BJ (cell line): Measurements from ENCODE around the gene NT5C1B. TPM values are rescaled to one million over a fixed set of nuclear protein-coding genes. Genes with fewer than 3 reads are reported as not detected.

Experiments used
- CTCF ChIA-PET: fragments of 350-600 bp; formaldehyde crosslinking; extraction: SDS; loops from one replicate; lab custom pipeline; 2021; ENCODE audit warnings: antibody characterized with exemption, inconsistent platforms; lab: Yijun Ruan, JAX
- POLR2A ChIA-PET: fragments of 300-600 bp; sonication (Branson Sonifier 250); formaldehyde crosslinking; extraction: SDS; loops from one replicate; lab custom pipeline; 2021; ENCODE audit warnings: antibody characterized with exemption; lab: Charles Lee
- DNase-seq: peaks from one replicate; pipeline ENCODE4 v3.0.0-alpha.2; 2011; ENCODE audit warnings: low read depth
- H3K27me3 ChIP-seq: 2 replicates; pipeline ENCODE4 v1.6.0; 2011; ENCODE audit warnings: low read length; ENCODE audit not compliant: control insufficient read depth, insufficient read depth
- H3K36me3 ChIP-seq: 2 replicates; pipeline ENCODE4 v1.5.1; 2011; ENCODE audit warnings: low read length; ENCODE audit not compliant: control insufficient read depth, insufficient read depth
- H3K4me3 ChIP-seq: 2 replicates; pipeline ENCODE4 v1.5.1; 2011; ENCODE audit warnings: low read depth, mild to moderate bottlenecking, control low read depth, low read length
- polyA plus RNA-seq: library from polyadenylated mRNA; depleted of rRNA; stranded (reverse); fragments of >200 nt; gene quantifications from 2 replicates; pipeline ENCODE4 v1.2.3, GENCODE V29; 2011
- TF ChIP-seq, protein P1 (sequence below): IDR thresholded peaks from 2 replicates; pipeline ENCODE4 v1.5.1; 2011; ENCODE audit warnings: low read depth, mild to moderate bottlenecking, control low read depth, inconsistent platforms, low read length, moderate library complexity; ENCODE audit not compliant: insufficient read depth

Gene NT5C1B
- polyA plus RNA-seq, 1 experiment = not detected

GRCh38 chr2:18626958-18627650, 37.7 kb upstream of the NT5C1B start:
- DNase-seq = no peak
- POLR2A ChIA-PET = no interaction called here

GRCh38 chr2:18626256-18626668, 36.9 kb upstream of the NT5C1B start:
- H3K27me3 ChIP-seq = no peaks in the 10 kb centered on the region
- ChIA-PET POLR2A (no interaction called here), CTCF (interaction anchor here (1.1 kb wide), 1 partner anchor 105 kb away, joined by 5 read pairs; no protein-coding TSS in a partner anchor)
- DNase-seq = no peak
- no peak overlapping the region for H3K4me3 ChIP-seq
- TF ChIP-seq, protein P1, sequence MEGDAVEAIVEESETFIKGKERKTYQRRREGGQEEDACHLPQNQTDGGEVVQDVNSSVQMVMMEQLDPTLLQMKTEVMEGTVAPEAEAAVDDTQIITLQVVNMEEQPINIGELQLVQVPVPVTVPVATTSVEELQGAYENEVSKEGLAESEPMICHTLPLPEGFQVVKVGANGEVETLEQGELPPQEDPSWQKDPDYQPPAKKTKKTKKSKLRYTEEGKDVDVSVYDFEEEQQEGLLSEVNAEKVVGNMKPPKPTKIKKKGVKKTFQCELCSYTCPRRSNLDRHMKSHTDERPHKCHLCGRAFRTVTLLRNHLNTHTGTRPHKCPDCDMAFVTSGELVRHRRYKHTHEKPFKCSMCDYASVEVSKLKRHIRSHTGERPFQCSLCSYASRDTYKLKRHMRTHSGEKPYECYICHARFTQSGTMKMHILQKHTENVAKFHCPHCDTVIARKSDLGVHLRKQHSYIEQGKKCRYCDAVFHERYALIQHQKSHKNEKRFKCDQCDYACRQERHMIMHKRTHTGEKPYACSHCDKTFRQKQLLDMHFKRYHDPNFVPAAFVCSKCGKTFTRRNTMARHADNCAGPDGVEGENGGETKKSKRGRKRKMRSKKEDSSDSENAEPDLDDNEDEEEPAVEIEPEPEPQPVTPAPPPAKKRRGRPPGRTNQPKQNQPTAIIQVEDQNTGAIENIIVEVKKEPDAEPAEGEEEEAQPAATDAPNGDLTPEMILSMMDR = no peak
- no peaks in the 10 kb centered on the region for H3K36me3 ChIP-seq

More at GRCh38 chr2:18626958-18627650, 37.7 kb upstream of the NT5C1B start:
- TF ChIP-seq, protein P1 = no peak
- CTCF ChIA-PET = interaction anchor here (0.9 kb wide), 1 partner anchor 34 kb away, joined by 3 read pairs; no protein-coding TSS in a partner anchor
- Histone ChIP-seq H3K4me3 (no peak overlapping the region), H3K36me3 (no peaks in the 10 kb centered on the region), H3K27me3 (no peaks in the 10 kb centered on the region)

DNA sequence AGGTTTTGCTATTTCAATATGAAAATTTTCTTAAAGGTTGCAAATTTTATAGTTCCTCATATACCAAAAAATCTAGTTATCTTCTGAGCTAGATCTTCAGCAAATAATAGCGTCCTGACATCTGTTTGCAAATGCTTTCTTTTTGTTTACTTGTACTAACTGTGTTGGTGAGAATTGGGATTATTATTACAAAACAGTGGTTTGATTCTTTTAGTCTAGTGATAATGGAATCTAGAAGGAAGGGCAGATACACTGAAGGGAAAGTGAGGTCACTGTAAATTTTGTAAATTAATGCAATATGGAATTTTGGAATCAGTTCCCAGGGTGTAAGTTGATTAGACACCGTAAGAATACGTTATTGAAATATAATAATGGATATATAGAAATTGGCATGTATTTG, 36.2 kb upstream of the NT5C1B start:
- H3K4me3 ChIP-seq = no peak overlapping the region
- TF ChIP-seq, protein P1 = no peak
- ChIA-PET POLR2A (no interaction called here), CTCF (interaction anchor here (0.6 to 1.2 kb wide), 3 partner anchors 11 to 105 kb away, joined by 3 to 5 read pairs (median 4); no protein-coding TSS in a partner anchor)
- no peaks in the 10 kb centered on the region for H3K36me3 ChIP-seq
- DNase-seq = no peak
- no peaks in the 10 kb centered on the region for H3K27me3 ChIP-seq

GRCh38 chr2:18623782-18624181, 34.4 kb upstream of the NT5C1B start:
- H3K36me3 ChIP-seq = no peaks in the 10 kb centered on the region
- no peak overlapping the region for H3K4me3 ChIP-seq
- ChIA-PET CTCF (interaction anchor here (1.3 to 1.4 kb wide), 2 partner anchors 10 to 14 kb away, joined by 4 to 5 read pairs; no protein-coding TSS in a partner anchor), POLR2A (no interaction called here)
- no peak for DNase-seq
- TF ChIP-seq, protein P1 = no peak
- no peaks in the 10 kb centered on the region for H3K27me3 ChIP-seq

GRCh38 chr2:18620867-18621632, 31.7 kb upstream of the NT5C1B start:
- POLR2A ChIA-PET = no interaction called here
- no peak for DNase-seq
- no peak overlapping the region for H3K4me3 ChIP-seq
- CTCF ChIA-PET = no interaction called here
- H3K36me3 ChIP-seq = no peaks in the 10 kb centered on the region
- no peaks in the 10 kb centered on the region for H3K27me3 ChIP-seq
- TF ChIP-seq, protein P1 = no peak
